CD4-positive, alpha-beta T cell treated with Interleukin-4 for 1 hour (primary cell): ENCODE data around the gene SHISA9.

Source experiments
- DNase-seq, 2 donors: peaks; one replicate each; pipeline ENCODE4 v3.0.0-alpha.2; 2020 to 2022

The SHISA9 gene

DNA sequence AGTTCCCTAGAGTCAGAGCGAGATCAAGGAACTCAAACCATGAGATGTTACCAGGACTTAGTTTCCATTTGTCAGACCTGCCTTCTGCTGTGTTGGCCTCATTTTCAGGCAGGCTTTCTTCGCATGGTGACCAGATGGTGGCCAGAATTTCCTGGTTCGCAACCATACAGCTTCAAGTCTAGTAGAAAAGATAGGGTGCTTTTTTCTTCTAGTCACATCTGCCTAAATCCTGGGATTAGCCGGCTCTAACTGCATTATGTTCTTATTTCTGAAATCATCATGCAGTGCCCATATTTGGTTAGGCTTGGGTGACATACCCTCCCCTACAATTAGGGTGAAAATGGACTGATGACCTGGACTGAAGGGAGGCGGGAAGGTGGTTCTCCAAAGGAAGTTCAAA, 131.5 kb downstream of the SHISA9 start:
- no peak for DNase-seq

DNA sequence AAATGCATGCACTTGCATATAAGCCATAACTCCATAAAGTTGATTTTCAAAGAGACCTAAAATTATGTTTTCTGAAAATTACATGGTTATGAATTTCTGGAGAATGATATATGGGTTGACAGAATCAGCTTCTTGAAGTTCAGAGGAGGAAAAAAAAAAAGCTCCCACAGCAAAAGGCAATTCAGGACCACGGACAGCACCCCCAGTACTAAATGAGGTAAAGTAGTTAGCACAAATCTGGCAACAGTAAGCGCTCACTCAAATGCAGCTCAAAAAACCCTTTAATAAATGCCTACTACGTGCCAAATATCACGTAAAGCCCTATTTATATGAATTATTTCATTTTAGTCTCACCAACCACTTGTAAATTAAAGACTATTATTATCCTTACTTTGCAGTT, 135.2 kb downstream of the SHISA9 start:
- no peak for DNase-seq

DNA sequence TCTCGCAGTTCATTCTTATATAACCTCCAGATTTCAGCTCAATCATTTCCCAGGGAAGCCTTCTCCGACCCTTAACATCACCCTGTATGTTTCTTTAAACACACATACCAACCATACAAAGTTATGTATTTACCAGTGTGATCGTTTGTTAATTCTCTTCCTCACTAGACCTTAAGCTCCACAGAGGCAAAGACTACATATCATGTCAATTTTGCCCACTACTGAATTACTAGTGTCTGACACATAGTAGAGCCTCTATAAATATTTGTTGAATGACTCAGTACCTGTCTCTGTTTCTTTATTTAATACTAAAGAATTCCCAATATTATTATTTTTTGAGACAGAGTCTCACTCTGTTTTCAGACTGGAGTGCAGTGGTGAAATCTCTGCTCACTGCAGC, 137.2 kb downstream of the SHISA9 start:
- DNase-seq: no peak

DNA sequence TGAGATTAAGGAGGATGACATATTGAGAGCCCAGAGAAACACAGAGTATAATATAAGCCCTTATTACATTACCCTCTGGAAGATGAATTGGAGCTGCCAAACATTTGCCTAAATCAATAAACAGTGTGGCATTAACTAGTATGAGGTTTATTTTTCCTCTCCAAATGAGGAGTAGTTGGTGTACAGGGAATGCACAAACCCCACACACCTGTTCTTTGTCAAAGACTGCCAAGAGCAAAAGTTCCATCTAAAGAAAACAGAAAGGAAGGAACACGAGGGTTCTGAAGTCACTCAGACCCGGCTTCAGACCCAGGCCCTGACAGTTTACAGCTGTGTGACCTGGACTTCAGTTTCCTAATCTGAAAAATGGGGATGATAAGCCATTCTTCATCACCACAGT, 138.1 kb downstream of the SHISA9 start:
- DNase-seq: no peak

DNA sequence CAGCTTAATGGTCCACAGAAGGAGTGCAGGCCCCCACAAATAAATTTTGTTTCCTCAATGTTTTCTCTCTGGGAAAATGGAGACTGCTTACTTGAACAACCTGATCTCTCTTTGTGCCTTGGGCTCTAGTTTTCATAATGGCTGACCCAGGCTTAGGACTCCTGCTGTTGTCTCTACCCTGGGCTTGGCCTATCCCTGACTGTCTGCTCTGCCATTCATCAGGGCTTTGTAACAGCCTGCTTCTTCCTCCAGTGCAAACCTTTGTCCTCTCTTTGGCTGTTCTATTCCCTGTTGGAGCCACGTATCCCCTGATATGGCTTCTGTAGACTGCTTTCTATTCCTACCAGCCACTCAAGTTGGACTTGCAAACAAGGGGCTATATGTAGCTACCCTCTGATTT, 139.8 kb downstream of the SHISA9 start:
- no peak for DNase-seq

DNA sequence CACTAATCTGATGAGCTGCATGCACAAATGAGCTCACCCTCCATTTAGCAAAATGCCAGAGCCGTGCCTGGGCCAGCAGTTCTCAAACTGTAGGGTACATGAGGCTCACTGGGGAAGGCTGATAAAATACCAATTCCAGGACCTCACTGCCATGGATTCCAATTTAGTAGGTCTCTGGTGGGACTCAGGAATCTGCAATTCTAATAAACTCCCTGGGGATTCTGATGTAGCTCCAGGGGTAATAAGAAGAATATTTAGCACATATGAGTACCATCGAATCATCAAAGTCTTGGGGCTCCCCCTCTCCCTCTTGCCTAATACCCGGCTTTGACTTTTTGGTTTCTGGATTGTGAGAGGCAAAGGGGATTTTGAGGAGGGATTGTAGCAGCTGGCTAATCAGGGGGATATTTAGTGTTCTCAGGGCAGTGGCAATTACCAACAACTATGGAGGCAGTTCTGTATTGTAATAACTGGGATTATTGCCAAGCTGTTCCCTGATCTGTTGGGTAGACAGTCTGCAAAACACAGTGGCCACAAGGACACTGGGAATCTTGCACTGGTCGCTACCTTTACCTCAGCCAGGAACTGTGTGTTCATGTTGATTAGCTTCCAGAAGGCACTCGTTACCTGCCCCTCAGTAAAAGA, 140.4 kb downstream of the SHISA9 start:
- DNase-seq: no peak

DNA sequence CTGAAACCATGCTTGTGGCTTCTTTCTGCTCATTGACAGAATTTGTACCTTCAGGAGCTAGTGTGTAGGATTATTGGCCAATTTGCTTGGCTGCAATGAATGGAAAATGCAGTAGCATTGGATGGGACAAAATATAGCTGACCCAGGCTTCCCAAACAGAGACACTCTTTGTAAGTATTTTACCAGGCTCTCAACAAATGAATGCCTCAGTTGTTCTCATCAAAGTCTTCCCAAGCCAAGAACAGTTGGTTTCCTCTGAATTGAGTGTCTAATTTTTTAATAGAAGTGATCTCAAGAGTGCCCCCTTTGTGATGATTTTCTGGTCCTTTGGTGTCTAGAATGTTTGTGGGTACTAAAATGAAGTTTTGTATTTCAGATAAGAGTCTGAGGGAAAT, 140.9 kb downstream of the SHISA9 start:
- DNase-seq: no peak

DNA sequence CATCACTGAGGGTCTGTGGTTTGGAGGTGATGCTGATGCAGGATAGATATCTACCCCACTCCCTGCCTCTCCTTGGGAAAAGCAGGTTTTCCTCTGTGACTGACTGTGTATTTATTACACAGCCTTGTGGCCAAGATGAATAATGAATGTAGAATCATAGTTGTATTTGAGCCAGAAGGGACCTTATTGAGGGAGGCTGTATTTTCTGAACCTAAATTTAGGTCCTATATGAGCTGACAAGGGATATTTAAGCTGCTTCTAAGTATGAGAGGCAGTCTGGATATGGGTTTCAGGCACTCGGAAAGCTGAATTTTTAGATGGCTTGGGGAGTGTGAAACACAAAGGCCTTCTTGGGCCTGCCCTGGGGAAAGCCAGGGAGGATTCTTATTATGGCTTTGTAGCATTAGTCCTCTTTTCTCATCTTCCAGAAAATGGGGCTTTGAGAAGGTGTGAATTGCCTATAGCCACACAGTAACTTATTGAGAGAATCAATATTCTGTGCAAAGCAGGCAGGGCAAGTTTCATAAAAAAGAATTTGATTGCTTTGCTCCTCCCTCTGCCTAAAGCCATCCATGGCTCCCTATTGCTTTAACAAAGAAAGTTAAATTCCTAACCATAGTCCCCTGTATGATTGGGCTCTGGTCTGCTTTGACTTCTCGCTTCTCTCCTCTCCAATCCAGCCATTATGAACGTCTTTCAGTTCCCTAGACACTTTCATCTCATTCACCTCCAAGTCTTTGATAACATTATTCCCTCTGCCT, 144.8 kb downstream of the SHISA9 start:
- no peak for DNase-seq

DNA sequence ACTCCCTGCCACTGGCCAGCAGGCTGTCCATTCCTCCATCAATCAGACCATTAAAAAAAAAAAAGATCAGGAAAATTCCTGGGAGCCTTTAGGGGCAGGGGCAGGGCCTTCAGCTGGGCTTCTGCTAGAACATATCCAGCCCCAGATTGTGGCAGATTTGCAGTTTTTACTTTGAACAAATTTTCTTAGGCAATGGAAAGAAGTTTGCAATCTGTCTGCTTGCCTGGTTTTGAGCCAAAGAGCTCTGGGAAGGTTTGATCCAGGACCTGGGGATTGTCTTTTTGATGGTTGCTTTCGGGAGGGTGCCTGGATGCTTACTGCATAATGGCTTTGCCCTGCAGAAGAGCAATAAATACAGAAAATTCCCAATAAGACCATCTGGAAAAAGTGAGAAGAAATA, 145.9 kb downstream of the SHISA9 start:
- no peak for DNase-seq

DNA sequence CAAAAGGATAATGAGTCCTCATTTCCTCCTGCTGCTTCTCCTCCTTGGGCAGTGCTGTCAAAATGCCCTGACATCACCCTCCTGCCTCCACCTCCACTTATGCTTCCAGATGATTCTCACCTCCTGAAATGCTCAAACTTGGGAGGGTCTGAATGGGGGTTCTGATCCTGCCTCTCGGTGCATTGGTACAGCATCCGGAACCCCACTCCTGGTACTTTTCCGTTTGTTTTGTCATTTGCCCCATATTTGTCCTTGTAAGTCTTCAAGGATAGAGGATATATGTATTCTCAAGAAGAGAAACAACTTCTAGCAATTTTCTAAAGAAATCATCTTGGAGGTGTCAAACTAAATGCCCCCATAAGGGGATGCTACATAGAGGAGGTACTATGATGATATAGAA, 148.3 kb downstream of the SHISA9 start:
- DNase-seq: no peak

DNA sequence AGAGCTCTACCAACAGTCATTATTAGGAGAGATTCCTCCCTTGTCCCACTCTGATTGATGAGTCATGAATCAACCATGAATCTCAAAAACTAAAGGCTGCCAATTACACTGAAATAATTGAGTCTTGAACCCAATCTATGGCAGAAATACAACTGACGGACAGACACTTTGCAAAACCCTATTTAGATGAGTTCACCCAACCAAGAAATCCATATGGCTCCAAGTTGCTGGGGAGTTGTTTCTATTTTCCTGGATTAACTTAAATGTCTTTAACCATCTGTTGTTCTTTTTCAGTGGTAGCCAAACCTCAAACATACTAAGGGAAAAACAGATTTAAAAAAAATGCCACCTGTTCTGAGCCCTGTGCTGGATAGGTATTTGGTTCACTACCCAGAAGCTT, 151.0 kb downstream of the SHISA9 start:
- DNase-seq: no peak

DNA sequence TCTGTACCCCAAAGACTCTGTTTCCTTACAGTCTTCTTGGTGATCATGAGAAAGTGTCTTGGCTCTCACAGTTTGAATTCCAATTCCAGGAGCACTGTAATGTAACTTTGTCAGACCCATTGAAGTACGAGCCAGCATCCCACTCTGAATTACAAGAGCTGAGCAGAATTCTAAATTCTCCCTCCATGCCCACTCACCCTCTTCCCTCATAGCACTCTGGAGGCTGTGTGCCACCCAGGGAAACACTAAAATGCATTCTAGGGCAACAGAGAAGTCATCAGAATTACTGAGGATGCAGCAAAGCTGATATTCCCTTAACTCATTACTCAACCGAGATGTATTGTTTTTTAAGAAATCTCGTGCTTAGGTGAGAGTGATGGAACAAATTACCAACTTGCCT, 154.1 kb downstream of the SHISA9 start:
- no peak for DNase-seq

DNA sequence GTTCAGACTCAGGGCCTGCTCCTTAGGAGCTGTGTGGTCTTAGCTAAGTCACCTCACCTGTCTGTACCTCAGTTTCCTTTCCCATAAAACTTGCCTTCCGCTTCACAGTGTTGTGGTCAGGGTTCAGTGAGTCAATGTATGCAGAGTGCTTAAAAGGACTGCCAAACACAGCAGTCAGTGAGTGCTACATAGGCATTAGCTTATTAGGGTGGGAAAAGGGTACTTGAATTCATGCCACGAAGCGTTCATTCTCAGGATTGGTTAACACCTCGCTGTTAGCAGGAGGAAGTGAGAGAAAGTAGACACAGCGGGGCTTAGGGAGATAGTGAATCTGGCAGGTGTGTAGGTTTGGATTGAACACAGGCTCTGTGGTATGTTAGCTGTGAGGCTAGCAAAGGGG, 155.2 kb downstream of the SHISA9 start:
- no peak for DNase-seq

DNA sequence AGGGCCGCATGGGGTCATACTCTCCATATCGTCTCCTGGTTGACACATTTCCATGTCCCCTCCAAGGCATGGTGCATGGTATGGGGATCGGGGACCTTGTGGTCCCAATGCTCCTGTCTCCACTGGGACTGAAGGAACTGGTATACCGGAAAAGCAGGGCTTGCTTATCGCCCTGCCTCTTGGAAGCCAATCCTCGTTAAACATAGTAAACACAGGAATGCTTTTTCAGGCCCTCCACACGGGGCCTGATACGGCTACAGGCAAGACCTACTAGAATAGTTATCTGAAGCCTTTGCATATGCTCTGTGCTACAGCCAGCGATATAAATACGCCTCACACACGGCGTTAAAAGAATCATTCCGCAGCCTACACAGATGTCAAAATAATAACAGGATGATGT, 159.5 kb downstream of the SHISA9 start:
- DNase-seq: no peak

DNA sequence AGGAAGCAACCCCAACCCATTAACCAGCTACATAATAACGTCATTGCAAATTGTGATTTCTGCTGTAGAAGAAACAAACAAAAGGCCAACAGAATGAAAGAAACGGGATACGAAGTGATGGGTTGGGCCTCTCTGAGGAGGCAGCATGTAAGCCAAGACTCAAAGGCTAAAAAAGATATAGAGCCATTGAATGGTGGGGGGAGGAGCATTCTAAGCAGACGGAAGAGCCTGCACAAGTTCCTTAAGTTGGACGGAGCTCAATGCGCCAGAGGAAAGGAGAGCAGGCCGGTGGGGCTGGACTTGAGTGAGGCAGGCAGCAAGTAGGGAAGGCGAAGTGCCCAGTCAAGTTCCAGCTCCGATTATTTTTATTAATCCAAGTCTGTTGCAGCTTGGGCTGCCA, 160.3 kb downstream of the SHISA9 start:
- DNase-seq: no peak

DNA sequence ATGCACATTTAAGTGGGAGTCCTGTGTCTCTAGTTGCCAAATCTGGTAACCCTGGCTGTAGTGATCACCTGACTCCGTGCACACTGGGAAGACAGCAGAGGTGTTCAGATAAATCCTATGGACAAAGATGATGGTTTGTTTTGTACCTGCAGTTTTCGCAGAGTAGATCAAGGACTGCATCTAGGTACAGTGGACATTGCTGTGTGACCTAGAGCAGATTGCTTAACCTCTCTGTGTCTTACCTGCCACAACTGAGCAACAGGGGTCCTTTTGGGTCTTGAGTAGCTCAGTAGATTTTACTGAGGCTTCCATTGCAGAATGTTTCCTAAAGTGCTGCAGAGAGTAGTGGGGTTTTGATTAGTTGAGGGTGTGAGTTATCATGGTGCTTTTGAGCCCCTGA, 160.8 kb downstream of the SHISA9 start:
- DNase-seq: no peak

DNA sequence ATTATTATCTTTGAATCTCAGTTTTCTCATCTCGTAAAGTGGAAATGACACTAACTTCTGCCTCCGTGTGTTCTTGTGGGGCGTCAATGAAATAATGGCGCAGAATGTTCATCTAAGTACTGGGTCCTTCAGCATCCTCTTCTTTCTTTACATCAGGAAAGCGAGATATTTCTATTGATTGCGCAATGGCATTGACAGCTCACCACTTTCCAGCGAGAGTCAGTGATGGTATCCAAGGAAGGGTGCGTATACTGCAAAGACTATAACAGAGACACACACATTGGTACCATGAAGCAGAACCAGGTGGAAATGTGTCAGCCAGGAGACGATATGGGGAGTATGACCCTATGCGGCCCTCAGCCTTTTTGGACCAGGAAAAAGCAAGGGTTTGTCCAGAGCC, 162.1 kb downstream of the SHISA9 start:
- no peak for DNase-seq

DNA sequence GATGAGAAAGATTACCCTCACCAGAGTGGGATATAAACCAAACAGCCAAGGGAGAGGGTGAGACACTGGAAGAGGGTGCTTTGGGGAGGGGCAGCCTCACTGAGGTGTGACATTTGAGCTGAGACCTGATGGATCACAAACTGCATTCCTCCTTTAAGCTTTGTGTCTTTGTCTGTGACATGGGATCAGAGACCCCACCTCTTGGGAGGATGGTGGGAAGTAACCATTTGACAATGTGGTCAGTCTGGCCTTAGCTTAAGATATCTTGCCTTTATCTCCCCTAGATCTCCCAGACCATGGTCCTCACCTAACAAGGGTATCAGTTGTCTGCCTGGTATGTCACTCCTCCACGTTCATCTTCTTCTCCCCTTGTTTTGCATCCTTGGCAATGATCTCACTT, 163.4 kb downstream of the SHISA9 start:
- no peak for DNase-seq

DNA sequence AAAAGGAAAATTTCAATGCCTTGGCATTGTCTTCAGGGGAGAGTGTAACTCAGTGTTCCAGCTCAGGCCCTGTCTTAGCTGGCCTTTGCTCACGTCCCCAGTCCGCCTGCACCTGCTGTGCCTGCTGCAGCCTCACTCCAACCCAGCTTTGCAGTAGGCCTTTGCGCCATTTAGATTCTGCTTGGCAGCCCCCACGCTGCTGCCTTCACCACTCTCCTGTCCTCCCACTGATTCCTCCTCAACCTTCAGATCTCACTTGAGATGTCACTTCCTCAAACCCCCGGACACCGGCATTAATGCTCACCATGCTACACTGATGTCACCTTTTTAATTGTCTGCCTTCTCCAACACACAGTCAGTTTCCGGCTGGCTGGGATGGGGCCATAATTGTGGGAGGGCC, 166.2 kb downstream of the SHISA9 start:
- DNase-seq: no peak

DNA sequence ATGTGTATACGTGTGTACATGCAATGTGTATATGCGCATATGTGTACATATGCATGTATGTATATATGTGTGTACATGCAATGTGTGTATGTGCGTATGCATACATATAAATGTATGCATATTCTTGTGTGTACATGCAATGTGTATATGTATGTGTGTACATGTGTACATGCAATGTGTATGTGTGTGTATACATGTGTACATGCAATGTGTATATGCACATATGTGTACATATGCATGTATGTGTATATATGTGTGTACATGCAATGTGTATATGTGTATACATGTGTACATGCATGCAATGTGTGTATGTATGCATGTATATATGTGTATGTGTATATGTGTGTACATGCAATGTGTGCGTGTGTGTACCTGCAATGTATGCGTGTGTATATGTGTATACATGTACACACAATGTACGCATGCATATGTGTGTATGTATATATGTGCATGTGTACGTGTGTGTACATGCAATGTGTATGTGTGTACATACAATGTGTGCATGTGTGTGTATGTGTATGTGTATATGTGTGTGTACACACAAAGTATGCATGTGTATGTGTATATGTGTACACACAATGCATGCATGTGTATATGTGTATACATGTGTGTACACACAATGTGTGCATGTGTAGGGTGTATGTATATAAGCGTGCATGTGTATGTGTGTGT, 167.7 kb downstream of the SHISA9 start:
- no peak for DNase-seq

DNA sequence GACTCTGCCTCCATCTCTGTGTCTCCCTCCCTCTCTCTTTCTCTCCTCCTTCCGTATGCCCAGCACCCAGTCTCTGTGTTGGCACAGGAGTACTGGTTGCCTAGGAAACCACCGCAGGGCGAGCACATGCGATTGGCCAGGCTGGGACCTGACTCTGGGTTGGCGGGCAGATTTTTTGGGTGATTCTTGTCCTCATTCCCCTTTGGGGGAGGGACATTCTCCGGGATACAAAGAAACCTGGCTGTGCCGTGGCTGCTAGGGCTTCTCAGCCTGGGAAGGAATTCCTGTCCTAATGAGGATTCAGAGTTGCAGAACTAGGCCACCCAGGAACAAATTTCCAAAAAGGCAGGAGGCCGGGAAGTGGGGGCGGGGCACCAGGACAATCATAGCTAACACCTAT, 168.9 kb downstream of the SHISA9 start:
- DNase-seq: no peak

DNA sequence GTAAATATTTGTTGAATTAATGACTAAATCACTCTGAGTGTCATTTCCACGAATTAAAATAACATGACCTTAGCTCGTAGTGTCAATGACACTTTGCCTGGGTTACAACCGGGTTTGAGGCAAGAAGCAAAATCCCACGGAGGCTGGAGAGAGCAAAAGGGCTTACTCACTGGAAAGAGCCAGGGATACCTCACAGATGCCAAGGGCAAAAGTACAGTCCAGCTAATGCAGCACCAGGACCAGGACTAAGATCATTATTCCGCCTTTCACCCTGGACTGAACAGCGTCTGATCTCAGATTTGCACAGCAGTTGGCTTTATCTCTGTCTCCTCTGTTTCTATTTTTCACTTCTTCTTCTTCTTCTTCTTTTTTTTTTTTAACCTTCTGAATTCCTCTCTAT, 175.5 kb downstream of the SHISA9 start:
- no peak for DNase-seq

DNA sequence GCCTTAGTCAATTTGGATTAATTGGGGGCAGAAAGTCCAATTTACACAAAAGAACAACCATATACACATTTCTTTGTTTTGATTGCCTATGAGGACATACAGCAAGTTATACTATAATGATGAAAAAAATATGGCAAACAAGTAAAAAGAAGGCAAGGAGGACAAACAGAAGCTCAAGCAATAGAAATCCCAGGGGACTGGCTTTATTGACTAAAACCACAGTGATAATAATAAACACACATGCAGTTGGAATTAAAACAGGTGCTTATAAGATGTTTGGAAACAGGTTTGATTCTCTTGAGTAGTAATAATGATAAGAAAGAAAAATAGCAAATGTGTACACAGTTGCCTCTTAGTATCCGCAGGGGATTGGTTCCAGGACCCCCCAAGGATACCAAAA, 176.4 kb downstream of the SHISA9 start:
- no peak for DNase-seq

DNA sequence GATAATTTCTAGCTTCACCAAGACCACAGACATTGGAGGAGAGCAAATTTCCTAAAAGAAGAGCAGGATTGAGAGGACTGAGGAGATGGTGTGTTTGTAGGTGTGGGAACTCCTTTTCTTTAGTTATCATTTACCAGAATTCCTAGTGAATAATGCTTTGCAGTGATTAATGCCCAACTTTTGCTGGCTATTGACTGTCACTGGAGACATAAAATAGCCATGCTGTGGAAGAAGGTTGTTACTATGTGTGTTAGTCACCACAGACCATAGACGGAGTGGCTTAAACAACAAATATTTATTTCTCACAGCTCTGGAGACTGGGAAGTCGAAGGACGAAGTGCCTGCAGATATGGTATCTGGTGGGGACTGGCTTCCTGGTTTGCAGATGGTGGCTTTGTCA, 179.1 kb downstream of the SHISA9 start:
- DNase-seq: no peak
